HCT116 (cell line): ENCODE measurements around the gene TAF1B. TPM values are rescaled to one million over a fixed set of nuclear protein-coding genes. Genes with fewer than 3 reads are reported as not detected.

Experiments used
- ATAC-seq: fragments of 200-7000 bp; cut with Tn5 transposase; 2 replicates; pipeline ENCODE4 v1.9.1; 2020; ENCODE audit warnings: mild to moderate bottlenecking, moderate library complexity
- BruUV-seq: library from RNA; stranded (reverse); fragments of 400-500 nt; replicated peaks from 2 replicates; lab custom pipeline; 2021; lab: Mats Ljungman, UMichigan
- CTCF ChIA-PET: fragments of 300-600 bp; sonication (Branson Sonifier 250); formaldehyde crosslinking; loops from one replicate; lab custom pipeline; 2021; ENCODE audit warnings: antibody characterized with exemption; lab: Charles Lee
- POLR2A ChIA-PET: fragments of 300-600, 350-600 bp; sonication (Branson Sonifier 250); formaldehyde crosslinking; loops from one replicate; lab custom pipeline; 2021; ENCODE audit warnings: antibody characterized with exemption; lab: Charles Lee
- RAD21 ChIA-PET, 2 experiments: fragments of 300-600 bp; sonication (Branson Sonifier 250); formaldehyde crosslinking; loops; one replicate each; lab custom pipeline; 2023; ENCODE audit warnings: low total read pairs in 2 of 2; ENCODE audit not compliant: uncharacterized antibody in 2 of 2, unreplicated experiment in 2 of 2, low non-redundant PET in 1 of 2; lab: Charles Lee
- DNase-seq: peaks from one replicate; pipeline ENCODE4 v3.0.0-alpha.2; 2010; ENCODE audit warnings: low read depth, low spot score
- H2AFZ ChIP-seq: fragments of 200-600 bp; shearing (Covaris generic), sonication (generic); 2 replicates; pipeline ENCODE4 v1.6.1; 2017; ENCODE audit warnings: low read depth, mixed run types, mixed read lengths, antibody characterized with exemption, low read length; ENCODE audit not compliant: poor library complexity, severe bottlenecking
- H3K27ac ChIP-seq: 2 replicates; pipeline ENCODE4 v1.5.1; 2012; ENCODE audit warnings: low read depth, low read length
- H3K27me3 ChIP-seq: fragments of 200-600 bp; sonication (generic); 2 replicates; pipeline ENCODE4 v1.6.1; 2016; ENCODE audit warnings: mixed run types, low read length, mixed read lengths; ENCODE audit not compliant: insufficient read depth
- H3K36me3 ChIP-seq, 2 experiments: fragments of 200-500 bp in 1 of 2; fragments of 200-600 bp in 1 of 2; sonication (Bioruptor generic) in 1 of 2; sonication (generic) in 1 of 2; 2 replicates each; pipeline versions ENCODE4 v1.5.1 to v1.6.1; 2014 to 2016; ENCODE audit warnings: low read length in 2 of 2, inconsistent platforms in 1 of 2, mixed read lengths in 1 of 2, mixed run types in 1 of 2; ENCODE audit not compliant: insufficient read depth in 2 of 2, control insufficient read depth in 1 of 2
- H3K4me1 ChIP-seq, 2 experiments: fragments of 200-600 bp in 1 of 2; sonication (generic) in 1 of 2; 2 replicates each; pipeline versions ENCODE4 v1.5.1 to v1.6.1; 2012 to 2017; ENCODE audit warnings: low read length in 2 of 2, inconsistent platforms in 1 of 2, mild to moderate bottlenecking in 1 of 2, mixed read lengths in 1 of 2, mixed run types in 1 of 2, moderate library complexity in 1 of 2; ENCODE audit not compliant: insufficient read depth in 2 of 2, control insufficient read depth in 1 of 2
- H3K4me2 ChIP-seq: fragments of 200-600 bp; sonication (generic); 2 replicates; pipeline ENCODE4 v1.6.1; 2017; ENCODE audit warnings: mixed run types, low read length, mixed read lengths
- H3K4me3 ChIP-seq, 2 experiments: fragments of 200-600 bp in 1 of 2; sonication (generic) in 1 of 2; replicated peaks in 1 of 2; 2 replicates each; pipeline ENCODE4 v1.5.1; 2011 to 2016; ENCODE audit warnings: low read length in 2 of 2, control low read depth in 1 of 2, low read depth in 1 of 2, mild to moderate bottlenecking in 1 of 2, mixed read lengths in 1 of 2, mixed run types in 1 of 2
- H3K79me2 ChIP-seq: fragments of 200-600 bp; sonication (generic); 2 replicates; pipeline ENCODE4 v1.6.1; 2017; ENCODE audit warnings: mild to moderate bottlenecking, mixed run types, low read length, moderate library complexity, mixed read lengths; ENCODE audit not compliant: insufficient read depth
- H3K9ac ChIP-seq: fragments of 200-600 bp; sonication (generic); 2 replicates; pipeline ENCODE4 v1.6.1; 2016; ENCODE audit warnings: low read length, mixed read lengths
- H3K9me2 ChIP-seq: fragments of 200-600 bp; sonication (generic), shearing (Covaris generic); 2 replicates; pipeline ENCODE4 v1.6.1; 2017; ENCODE audit warnings: mixed run types, mild to moderate bottlenecking, moderate library complexity; ENCODE audit not compliant: insufficient read depth
- H3K9me3 ChIP-seq, 2 experiments: fragments of 200-500 bp in 1 of 2; fragments of 200-600 bp in 1 of 2; sonication (Bioruptor generic) in 1 of 2; sonication (generic) in 1 of 2; 2 replicates each; pipeline ENCODE4 v1.6.1; 2014 to 2017; ENCODE audit warnings: low read length in 2 of 2, mixed read lengths in 2 of 2, inconsistent platforms in 1 of 2, low read depth in 1 of 2, mild to moderate bottlenecking in 1 of 2, mixed run types in 1 of 2, moderate library complexity in 1 of 2; ENCODE audit not compliant: control insufficient read depth in 1 of 2, insufficient read depth in 1 of 2
- H4K20me1 ChIP-seq: fragments of 200-600 bp; sonication (generic), shearing (Covaris generic); 2 replicates; pipeline ENCODE4 v1.6.1; 2017; ENCODE audit warnings: mixed run types, mild to moderate bottlenecking, moderate library complexity; ENCODE audit not compliant: insufficient read depth
- CBX3 ChIP-seq: IDR thresholded peaks from 2 replicates; pipeline ENCODE4 v1.6.1; 2012; ENCODE audit warnings: low read depth
- CEBPB ChIP-seq: IDR thresholded peaks from 2 replicates; pipeline ENCODE4 v1.6.1; 2012; ENCODE audit warnings: low read depth
- EGR1 ChIP-seq: IDR thresholded peaks from 2 replicates; pipeline ENCODE4 v1.6.1; 2012; ENCODE audit warnings: low read depth
- EZH2phosphoT487 ChIP-seq: fragments of 200-600 bp; IDR thresholded peaks from 2 replicates; pipeline ENCODE4 v1.6.1; 2018; ENCODE audit warnings: antibody characterized with exemption, borderline replicate concordance
- FOSL1 ChIP-seq: IDR thresholded peaks from 2 replicates; pipeline ENCODE4 v1.6.1; 2012; ENCODE audit warnings: low read depth
- POLR2A ChIP-seq: IDR thresholded peaks from 2 replicates; pipeline ENCODE4 v1.7.0; 2011; ENCODE audit warnings: borderline replicate concordance; ENCODE audit not compliant: insufficient read depth, insufficient read length; ENCODE audit errors: extremely low read depth
- POLR2AphosphoS5 ChIP-seq: IDR thresholded peaks from 2 replicates; pipeline ENCODE4 v1.6.1; 2011; ENCODE audit warnings: mild to moderate bottlenecking, low read depth, low read length, moderate library complexity
- SRF ChIP-seq: IDR thresholded peaks from 2 replicates; pipeline ENCODE4 v1.6.1; 2012; ENCODE audit warnings: low read depth
- ZFX ChIP-seq: fragments of 450-650 bp; IDR thresholded peaks from 2 replicates; pipeline ENCODE4 v1.6.1; 2017
- intact Hi-C: fragments of 100-400 bp; cut with micrococcal nuclease; formaldehyde crosslinking; loops from 2 replicates; pipeline ENCODE4 v1.10.0; 2022
- total RNA-seq: library from RNA; stranded (reverse); gene quantifications from one replicate; pipeline ENCODE4 v1.2.1, GENCODE V29; 2021; ENCODE audit not compliant: unreplicated experiment
- TF ChIP-seq, protein P1 (sequence below): IDR thresholded peaks from 2 replicates; pipeline ENCODE4 v1.6.1; 2012; ENCODE audit warnings: low read depth
- TF ChIP-seq, protein P2 (sequence below): IDR thresholded peaks from 2 replicates; pipeline ENCODE4 v1.6.1; 2012
- TF ChIP-seq, protein P3 (sequence below), 3 experiments: fragments of 200-600 bp in 1 of 3; sonication (generic) in 1 of 3; IDR thresholded peaks in 2 of 3; conservative IDR thresholded peaks in 1 of 3; 2 replicates each; pipeline ENCODE4 v1.5.1; 2012 to 2017; ENCODE audit warnings: low read depth in 2 of 3, low read length in 2 of 3, antibody characterized with exemption in 1 of 3, borderline replicate concordance in 1 of 3, control low read depth in 1 of 3, mild to moderate bottlenecking in 1 of 3, mixed read lengths in 1 of 3, mixed run types in 1 of 3, moderate library complexity in 1 of 3; ENCODE audit not compliant: insufficient read depth in 1 of 3

The TAF1B gene
- total RNA-seq, 1 experiment from 2014 or later: 27.9 TPM

DNA sequence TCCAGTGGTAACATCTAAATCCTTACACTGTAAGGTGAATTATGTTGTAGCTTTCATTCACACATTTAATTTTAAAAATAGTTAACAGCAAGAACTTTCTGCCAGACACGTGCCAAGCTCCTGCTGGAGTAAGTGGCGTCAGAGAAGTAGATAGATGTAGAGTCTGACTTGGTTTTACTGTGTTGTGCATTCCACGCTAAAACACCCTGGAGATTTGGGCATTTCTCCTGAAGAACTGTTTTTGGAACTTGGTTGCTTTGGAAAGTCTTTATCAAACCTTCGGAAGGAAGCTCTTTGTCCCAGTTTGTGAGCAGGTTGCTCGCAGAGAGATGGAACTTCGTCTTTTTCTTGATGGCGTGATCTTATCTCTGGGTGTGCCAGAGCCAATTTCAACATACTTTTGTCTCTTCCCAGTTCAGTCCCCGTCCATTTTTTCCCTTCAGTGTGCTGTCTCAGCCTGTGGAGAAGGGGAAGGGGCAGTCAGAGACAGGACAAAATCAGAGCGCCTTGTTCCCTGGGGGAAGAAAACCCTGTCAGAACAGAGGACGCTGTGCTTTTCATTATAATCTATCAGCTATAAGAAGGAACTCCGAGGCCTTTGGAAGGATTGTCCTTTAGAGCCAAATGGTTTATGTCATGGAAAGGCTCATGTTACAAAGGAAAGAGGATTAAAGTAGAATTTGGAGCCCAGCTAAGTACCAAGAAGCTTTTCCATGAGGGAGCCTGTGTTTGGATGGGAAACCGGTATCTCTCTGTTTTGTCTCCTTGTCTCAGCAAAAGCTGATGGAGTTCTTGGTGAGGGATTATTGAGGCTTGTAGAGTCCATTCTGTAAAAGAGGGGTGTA, 127.1 kb downstream of the TAF1B start:
- POLR2A ChIA-PET: no interaction called here
- intact Hi-C loops: no loop called here
- RAD21 ChIA-PET: no interaction called here

DNA sequence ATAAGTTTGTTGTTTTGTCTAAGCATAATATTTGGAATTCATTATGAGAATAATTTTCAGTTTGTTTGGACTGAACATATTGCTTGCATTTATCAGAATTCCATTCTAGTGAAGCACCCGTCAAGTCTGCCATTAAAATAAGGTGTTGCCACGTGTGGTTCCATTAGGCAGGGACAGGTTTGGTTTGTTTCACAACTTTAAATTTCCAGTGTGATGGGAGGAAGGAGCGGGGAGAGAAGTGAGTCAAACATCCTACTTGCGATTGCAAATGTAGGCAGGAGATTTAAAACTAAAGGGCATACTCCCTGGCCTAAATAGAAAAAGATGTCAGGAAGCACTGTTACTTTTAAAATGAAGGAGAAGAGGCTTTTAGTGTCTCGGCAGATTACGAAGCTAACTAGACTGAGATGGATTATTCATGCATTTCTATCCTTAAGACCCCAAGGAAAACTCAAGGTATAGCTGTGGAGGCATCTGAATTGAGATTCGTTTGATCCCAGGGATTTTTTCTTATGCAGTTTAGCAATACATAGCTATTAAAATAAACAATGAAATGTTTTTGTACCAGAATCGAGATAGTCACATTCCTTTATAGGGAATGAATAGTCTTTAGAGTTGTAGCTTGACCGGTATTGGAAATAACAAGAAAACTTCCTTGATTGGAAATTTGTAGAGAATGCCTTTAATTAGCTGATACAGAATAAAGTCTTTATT, 128.0 kb downstream of the TAF1B start:
- no peak overlapping the region for H3K4me3 ChIP-seq
- no peaks in the 10 kb centered on the region for H3K79me2 ChIP-seq
- H3K9me2 ChIP-seq: no peaks in the 10 kb centered on the region
- no TSS peak for BruUV-seq
- H3K4me1 ChIP-seq: peaks cover 24 to 27% of the 10 kb centered on the region in 2 experiments
- intact Hi-C loops: no loop called here
- no peaks in the 10 kb centered on the region for H3K27me3 ChIP-seq
- no peaks in the 10 kb centered on the region for H3K36me3 ChIP-seq
- no peak overlapping the region for H2AFZ ChIP-seq
- ChIA-PET RAD21 (no interaction called here), CTCF (interaction anchor here (3.7 kb wide), 1 partner anchor 13 kb away, joined by 15 read pairs; no protein-coding TSS in a partner anchor), POLR2A (no interaction called here)
- H3K9ac ChIP-seq: no peak overlapping the region
- H3K9me3 ChIP-seq: no peaks in the 10 kb centered on the region
- ATAC-seq: no peak
- H3K27ac ChIP-seq: no peak overlapping the region
- no peak for DNase-seq
- no peaks in the 10 kb centered on the region for H4K20me1 ChIP-seq
- H3K4me2 ChIP-seq: no peak overlapping the region
- TF ChIP-seq CBX3 (no peak), CEBPB (no peak), POLR2AphosphoS5 (no peak), ZFX (no peak), EZH2phosphoT487 (no peak), FOSL1 (no peak), EGR1 (no peak), POLR2A (no peak)
- TF ChIP-seq, protein P1, sequence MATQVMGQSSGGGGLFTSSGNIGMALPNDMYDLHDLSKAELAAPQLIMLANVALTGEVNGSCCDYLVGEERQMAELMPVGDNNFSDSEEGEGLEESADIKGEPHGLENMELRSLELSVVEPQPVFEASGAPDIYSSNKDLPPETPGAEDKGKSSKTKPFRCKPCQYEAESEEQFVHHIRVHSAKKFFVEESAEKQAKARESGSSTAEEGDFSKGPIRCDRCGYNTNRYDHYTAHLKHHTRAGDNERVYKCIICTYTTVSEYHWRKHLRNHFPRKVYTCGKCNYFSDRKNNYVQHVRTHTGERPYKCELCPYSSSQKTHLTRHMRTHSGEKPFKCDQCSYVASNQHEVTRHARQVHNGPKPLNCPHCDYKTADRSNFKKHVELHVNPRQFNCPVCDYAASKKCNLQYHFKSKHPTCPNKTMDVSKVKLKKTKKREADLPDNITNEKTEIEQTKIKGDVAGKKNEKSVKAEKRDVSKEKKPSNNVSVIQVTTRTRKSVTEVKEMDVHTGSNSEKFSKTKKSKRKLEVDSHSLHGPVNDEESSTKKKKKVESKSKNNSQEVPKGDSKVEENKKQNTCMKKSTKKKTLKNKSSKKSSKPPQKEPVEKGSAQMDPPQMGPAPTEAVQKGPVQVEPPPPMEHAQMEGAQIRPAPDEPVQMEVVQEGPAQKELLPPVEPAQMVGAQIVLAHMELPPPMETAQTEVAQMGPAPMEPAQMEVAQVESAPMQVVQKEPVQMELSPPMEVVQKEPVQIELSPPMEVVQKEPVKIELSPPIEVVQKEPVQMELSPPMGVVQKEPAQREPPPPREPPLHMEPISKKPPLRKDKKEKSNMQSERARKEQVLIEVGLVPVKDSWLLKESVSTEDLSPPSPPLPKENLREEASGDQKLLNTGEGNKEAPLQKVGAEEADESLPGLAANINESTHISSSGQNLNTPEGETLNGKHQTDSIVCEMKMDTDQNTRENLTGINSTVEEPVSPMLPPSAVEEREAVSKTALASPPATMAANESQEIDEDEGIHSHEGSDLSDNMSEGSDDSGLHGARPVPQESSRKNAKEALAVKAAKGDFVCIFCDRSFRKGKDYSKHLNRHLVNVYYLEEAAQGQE: no peak
- TF ChIP-seq, protein P2, sequence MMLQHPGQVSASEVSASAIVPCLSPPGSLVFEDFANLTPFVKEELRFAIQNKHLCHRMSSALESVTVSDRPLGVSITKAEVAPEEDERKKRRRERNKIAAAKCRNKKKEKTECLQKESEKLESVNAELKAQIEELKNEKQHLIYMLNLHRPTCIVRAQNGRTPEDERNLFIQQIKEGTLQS: no peak
- TF ChIP-seq, protein P3, sequence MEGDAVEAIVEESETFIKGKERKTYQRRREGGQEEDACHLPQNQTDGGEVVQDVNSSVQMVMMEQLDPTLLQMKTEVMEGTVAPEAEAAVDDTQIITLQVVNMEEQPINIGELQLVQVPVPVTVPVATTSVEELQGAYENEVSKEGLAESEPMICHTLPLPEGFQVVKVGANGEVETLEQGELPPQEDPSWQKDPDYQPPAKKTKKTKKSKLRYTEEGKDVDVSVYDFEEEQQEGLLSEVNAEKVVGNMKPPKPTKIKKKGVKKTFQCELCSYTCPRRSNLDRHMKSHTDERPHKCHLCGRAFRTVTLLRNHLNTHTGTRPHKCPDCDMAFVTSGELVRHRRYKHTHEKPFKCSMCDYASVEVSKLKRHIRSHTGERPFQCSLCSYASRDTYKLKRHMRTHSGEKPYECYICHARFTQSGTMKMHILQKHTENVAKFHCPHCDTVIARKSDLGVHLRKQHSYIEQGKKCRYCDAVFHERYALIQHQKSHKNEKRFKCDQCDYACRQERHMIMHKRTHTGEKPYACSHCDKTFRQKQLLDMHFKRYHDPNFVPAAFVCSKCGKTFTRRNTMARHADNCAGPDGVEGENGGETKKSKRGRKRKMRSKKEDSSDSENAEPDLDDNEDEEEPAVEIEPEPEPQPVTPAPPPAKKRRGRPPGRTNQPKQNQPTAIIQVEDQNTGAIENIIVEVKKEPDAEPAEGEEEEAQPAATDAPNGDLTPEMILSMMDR (IDR thresholded peaks at IDR 0.05 in 2 of 3, conservative IDR thresholded peaks at IDR 0.05 in 1 of 3; ENCODE audit: borderline replicate concordance in 1 of 3, insufficient read depth in 1 of 3, low read depth in 2 of 3, low read length in 2 of 3): no peak

More for the DNA sequence above, 127.1 kb downstream of the TAF1B start:
- Histone ChIP-seq H3K9ac (no peak overlapping the region), H2AFZ (no peak overlapping the region), H3K4me1 (peaks cover 17 to 19% of the 10 kb centered on the region in 2 experiments; a peak in 3 of 4 replicates), H4K20me1 (no peaks in the 10 kb centered on the region), H3K27me3 (no peaks in the 10 kb centered on the region), H3K4me3 (no peak overlapping the region), H3K79me2 (no peaks in the 10 kb centered on the region), H3K4me2 (no peak overlapping the region), H3K9me3 (no peaks in the 10 kb centered on the region), H3K27ac (no peak overlapping the region), H3K9me2 (no peaks in the 10 kb centered on the region), H3K36me3 (no peaks in the 10 kb centered on the region)
- CTCF ChIA-PET: interaction anchor here (3.7 kb wide), 1 partner anchor 14 kb away, joined by 15 read pairs; no protein-coding TSS in a partner anchor
- no TSS peak for BruUV-seq
- TF ChIP-seq, protein P2: no peak
- TF ChIP-seq SRF: no peak
- no peak for ATAC-seq
- no peak for DNase-seq
